K562 (cell line): ENCODE data around the gene IQCK.
A peak's percentile ranks its signal among the peaks of the same experiment; 100 is the strongest.

Experiments used
- CREB1 ChIP-seq, 2 experiments: sonication (generic) in 1 of 2; formaldehyde crosslinking in 1 of 2; IDR thresholded peaks; 2 replicates each; pipeline versions ENCODE4 v1.6.1 to v1.8.0; 2012 to 2022; ENCODE audit warnings: inconsistent platforms in 1 of 2, mild to moderate bottlenecking in 1 of 2, missing genetic modification reagents in 1 of 2, moderate library complexity in 1 of 2
- FOXJ3 ChIP-seq: sonication (generic); formaldehyde crosslinking; IDR thresholded peaks from 2 replicates; pipeline ENCODE4 v1.4.0; 2020; ENCODE audit warnings: mild to moderate bottlenecking, missing genetic modification reagents
- HCFC1 ChIP-seq: IDR thresholded peaks from 2 replicates; pipeline ENCODE4 v1.6.1; 2012; ENCODE audit warnings: low read depth, low read length, improper control_type of control experiment
- KAT8 ChIP-seq: fragments of 450-650 bp; IDR thresholded peaks from 2 replicates; pipeline ENCODE4 v1.6.1; 2016; ENCODE audit warnings: low read depth, mild to moderate bottlenecking
- NFIC ChIP-seq: fragments of 450-650 bp; IDR thresholded peaks from 2 replicates; pipeline ENCODE4 v1.6.1; 2017; ENCODE audit warnings: mild to moderate bottlenecking, inconsistent platforms
- POLR2AphosphoS2 ChIP-seq: IDR thresholded peaks from 2 replicates; pipeline ENCODE4 v1.6.1; 2012; ENCODE audit warnings: low read length, improper control_type of control experiment
- POLR2AphosphoS5 ChIP-seq: IDR thresholded peaks from 2 replicates; pipeline ENCODE4 v1.6.1; 2011; ENCODE audit warnings: mild to moderate bottlenecking, low read depth, low read length, moderate library complexity; ENCODE audit not compliant: control insufficient read depth, insufficient read depth
- SIRT6 ChIP-seq: IDR thresholded peaks from one replicate; pipeline ENCODE4 v1.6.1; 2012; ENCODE audit warnings: low read depth, mild to moderate bottlenecking, control low read depth, inconsistent platforms, low read length, moderate library complexity
- YY1 ChIP-seq, 3 experiments: IDR thresholded peaks; 2 replicates each; pipeline ENCODE4 v1.6.1; 2011; ENCODE audit warnings: low read length in 2 of 3, mild to moderate bottlenecking in 2 of 3, moderate library complexity in 2 of 3, borderline replicate concordance in 1 of 3, control low read depth in 1 of 3, low read depth in 1 of 3; ENCODE audit not compliant: insufficient read depth in 3 of 3, insufficient replicate concordance in 2 of 3, control insufficient read depth in 1 of 3, insufficient read length in 1 of 3; ENCODE audit errors: extremely low read depth in 1 of 3
- ZBTB17 ChIP-seq: fragments of 450-650 bp; formaldehyde crosslinking; IDR thresholded peaks from 2 replicates; pipeline ENCODE4 v1.4.0; 2020; ENCODE audit warnings: mild to moderate bottlenecking
- TF ChIP-seq, protein P1 (sequence below), 3 experiments: IDR thresholded peaks in 2 of 3; conservative IDR thresholded peaks in 1 of 3; 2 replicates each; pipeline ENCODE4 v1.5.1; 2011 to 2012; ENCODE audit warnings: low read length in 3 of 3, mild to moderate bottlenecking in 3 of 3, control low read depth in 2 of 3, improper control_type of control experiment in 1 of 3, inconsistent platforms in 1 of 3, low read depth in 1 of 3, mixed read lengths in 1 of 3, moderate library complexity in 1 of 3; ENCODE audit not compliant: insufficient read depth in 2 of 3
- TF ChIP-seq, protein P2 (sequence below): sonication (generic); formaldehyde crosslinking; IDR thresholded peaks from 2 replicates; pipeline ENCODE4 v1.8.0; 2022; ENCODE audit warnings: mild to moderate bottlenecking, missing genetic modification reagents
- TF ChIP-seq, protein P3 (sequence below): IDR thresholded peaks from 2 replicates; pipeline ENCODE4 v1.6.1; 2016; ENCODE audit warnings: missing genetic modification characterization, missing compliant biosample characterization
- TF ChIP-seq, protein P4 (sequence below): fragments of 250-450 bp; sonication (Bioruptor Pico); IDR thresholded peaks from 2 replicates; pipeline ENCODE4 v1.8.0; 2021; ENCODE audit warnings: mild to moderate bottlenecking, moderate library complexity

DNA sequence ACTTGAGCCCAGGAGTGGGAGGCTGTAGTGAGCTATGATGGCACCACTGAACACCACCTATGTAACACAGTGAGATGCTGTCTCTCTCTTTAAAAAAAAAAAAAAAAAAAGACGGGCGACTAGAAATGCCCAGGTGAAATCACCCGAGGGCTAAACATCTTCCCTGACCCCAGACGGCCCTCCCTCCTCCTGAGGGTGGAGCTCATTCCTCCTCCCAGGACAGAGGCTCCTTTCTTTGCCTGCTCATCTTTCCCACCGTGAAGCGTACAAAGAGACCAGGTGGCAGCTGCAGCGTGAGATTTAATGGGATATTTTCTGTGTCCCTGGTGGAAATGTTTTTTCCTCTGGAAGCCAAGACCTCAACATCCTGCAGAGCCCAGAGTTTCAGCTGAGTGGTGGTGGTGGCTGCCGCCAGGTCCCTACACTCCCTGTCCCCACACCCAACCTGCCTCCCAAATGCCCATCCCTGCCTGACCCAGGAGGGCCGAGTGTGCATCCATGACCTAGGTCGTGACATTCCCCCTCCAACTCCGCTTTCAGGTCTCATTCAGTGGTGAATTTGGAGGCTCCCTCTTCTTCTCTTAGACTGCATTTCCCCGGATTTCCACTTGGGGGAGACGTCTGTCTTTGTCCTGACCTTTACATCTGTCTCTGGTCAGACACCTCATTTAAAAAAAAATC is 181.0 kb downstream of the IQCK start:
- TF ChIP-seq CREB1 (IDR thresholded peaks at IDR 0.05), result no peak
- no peak for TF ChIP-seq CREB1 (CRISPR knock-in tag; IDR thresholded peaks at IDR 0.05)
- TF ChIP-seq, protein P1, sequence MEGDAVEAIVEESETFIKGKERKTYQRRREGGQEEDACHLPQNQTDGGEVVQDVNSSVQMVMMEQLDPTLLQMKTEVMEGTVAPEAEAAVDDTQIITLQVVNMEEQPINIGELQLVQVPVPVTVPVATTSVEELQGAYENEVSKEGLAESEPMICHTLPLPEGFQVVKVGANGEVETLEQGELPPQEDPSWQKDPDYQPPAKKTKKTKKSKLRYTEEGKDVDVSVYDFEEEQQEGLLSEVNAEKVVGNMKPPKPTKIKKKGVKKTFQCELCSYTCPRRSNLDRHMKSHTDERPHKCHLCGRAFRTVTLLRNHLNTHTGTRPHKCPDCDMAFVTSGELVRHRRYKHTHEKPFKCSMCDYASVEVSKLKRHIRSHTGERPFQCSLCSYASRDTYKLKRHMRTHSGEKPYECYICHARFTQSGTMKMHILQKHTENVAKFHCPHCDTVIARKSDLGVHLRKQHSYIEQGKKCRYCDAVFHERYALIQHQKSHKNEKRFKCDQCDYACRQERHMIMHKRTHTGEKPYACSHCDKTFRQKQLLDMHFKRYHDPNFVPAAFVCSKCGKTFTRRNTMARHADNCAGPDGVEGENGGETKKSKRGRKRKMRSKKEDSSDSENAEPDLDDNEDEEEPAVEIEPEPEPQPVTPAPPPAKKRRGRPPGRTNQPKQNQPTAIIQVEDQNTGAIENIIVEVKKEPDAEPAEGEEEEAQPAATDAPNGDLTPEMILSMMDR (IDR thresholded peaks at IDR 0.05 in 2 of 3, conservative IDR thresholded peaks at IDR 0.05 in 1 of 3; ENCODE audit: insufficient read depth in 2 of 3, low read depth in 1 of 3, low read length in 3 of 3), result peak; percentile 67 to 88 (median 85)
- TF ChIP-seq HCFC1, result no peak
- TF ChIP-seq KAT8, result no peak
- TF ChIP-seq, protein P2, sequence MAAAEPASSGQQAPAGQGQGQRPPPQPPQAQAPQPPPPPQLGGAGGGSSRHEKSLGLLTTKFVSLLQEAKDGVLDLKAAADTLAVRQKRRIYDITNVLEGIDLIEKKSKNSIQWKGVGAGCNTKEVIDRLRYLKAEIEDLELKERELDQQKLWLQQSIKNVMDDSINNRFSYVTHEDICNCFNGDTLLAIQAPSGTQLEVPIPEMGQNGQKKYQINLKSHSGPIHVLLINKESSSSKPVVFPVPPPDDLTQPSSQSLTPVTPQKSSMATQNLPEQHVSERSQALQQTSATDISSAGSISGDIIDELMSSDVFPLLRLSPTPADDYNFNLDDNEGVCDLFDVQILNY (CRISPR knock-in tag), result no peak
- no peak for TF ChIP-seq ZBTB17 (CRISPR knock-in tag)
- TF ChIP-seq, protein P3, sequence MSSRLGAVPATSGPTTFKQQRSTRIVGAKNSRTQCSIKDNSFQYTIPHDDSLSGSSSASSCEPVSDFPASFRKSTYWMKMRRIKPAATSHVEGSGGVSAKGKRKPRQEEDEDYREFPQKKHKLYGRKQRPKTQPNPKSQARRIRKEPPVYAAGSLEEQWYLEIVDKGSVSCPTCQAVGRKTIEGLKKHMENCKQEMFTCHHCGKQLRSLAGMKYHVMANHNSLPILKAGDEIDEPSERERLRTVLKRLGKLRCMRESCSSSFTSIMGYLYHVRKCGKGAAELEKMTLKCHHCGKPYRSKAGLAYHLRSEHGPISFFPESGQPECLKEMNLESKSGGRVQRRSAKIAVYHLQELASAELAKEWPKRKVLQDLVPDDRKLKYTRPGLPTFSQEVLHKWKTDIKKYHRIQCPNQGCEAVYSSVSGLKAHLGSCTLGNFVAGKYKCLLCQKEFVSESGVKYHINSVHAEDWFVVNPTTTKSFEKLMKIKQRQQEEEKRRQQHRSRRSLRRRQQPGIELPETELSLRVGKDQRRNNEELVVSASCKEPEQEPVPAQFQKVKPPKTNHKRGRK (tag), result no peak
- TF ChIP-seq SIRT6, result no peak
- TF ChIP-seq, protein P4, sequence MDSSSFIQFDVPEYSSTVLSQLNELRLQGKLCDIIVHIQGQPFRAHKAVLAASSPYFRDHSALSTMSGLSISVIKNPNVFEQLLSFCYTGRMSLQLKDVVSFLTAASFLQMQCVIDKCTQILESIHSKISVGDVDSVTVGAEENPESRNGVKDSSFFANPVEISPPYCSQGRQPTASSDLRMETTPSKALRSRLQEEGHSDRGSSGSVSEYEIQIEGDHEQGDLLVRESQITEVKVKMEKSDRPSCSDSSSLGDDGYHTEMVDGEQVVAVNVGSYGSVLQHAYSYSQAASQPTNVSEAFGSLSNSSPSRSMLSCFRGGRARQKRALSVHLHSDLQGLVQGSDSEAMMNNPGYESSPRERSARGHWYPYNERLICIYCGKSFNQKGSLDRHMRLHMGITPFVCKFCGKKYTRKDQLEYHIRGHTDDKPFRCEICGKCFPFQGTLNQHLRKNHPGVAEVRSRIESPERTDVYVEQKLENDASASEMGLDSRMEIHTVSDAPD (CRISPR knock-in tag), result no peak
- TF ChIP-seq POLR2AphosphoS5, result no peak
- no peak for TF ChIP-seq POLR2AphosphoS2
- TF ChIP-seq NFIC, result no peak
- no peak for TF ChIP-seq YY1 (IDR thresholded peaks at IDR 0.05; ENCODE audit: borderline replicate concordance in 1 of 3, control insufficient read depth in 1 of 3, extremely low read depth in 1 of 3, insufficient read depth in 3 of 3, insufficient read length in 1 of 3, insufficient replicate concordance in 2 of 3, low read depth in 1 of 3, low read length in 2 of 3)
- no peak for TF ChIP-seq FOXJ3 (CRISPR knock-in tag)
